ENCODE results near the gene COA8. TPM values are rescaled to one million over a fixed set of nuclear protein-coding genes. Genes with fewer than 3 reads are reported as not detected.

COA8 gene
- total and polyA plus RNA-seq, 9 of the 15 experiments (the other 6 are each of a cell fraction or from before 2014, with no cell fraction given) = 5.0 to 35.3 (median 25.7) TPM

DNA sequence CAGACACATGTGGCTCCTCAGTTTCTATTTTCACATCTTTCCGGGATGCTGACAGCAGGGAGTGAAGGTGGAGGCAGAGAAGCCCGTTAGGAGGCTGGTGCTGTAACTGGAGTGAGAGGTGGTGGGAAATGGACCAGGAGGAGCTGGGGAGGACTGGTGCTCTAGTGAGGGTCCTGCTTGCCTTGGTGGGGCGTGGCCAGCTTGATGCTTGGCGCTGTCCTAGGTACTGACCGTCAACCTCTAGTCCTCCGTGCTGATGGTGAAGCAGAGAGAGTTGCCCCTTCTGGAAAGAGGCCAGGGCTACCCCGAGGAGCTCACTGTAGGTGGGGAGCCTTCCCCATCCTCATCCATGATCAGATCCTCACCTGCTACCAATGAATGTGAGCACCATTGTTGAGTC, 32.4 kb upstream of the COA8 start (continued):
- TF ChIP-seq, protein P1, sequence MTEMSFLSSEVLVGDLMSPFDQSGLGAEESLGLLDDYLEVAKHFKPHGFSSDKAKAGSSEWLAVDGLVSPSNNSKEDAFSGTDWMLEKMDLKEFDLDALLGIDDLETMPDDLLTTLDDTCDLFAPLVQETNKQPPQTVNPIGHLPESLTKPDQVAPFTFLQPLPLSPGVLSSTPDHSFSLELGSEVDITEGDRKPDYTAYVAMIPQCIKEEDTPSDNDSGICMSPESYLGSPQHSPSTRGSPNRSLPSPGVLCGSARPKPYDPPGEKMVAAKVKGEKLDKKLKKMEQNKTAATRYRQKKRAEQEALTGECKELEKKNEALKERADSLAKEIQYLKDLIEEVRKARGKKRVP (CRISPR knock-in tag; IDR thresholded peaks at IDR 0.05) = no peak
- TF ChIP-seq, protein P2, sequence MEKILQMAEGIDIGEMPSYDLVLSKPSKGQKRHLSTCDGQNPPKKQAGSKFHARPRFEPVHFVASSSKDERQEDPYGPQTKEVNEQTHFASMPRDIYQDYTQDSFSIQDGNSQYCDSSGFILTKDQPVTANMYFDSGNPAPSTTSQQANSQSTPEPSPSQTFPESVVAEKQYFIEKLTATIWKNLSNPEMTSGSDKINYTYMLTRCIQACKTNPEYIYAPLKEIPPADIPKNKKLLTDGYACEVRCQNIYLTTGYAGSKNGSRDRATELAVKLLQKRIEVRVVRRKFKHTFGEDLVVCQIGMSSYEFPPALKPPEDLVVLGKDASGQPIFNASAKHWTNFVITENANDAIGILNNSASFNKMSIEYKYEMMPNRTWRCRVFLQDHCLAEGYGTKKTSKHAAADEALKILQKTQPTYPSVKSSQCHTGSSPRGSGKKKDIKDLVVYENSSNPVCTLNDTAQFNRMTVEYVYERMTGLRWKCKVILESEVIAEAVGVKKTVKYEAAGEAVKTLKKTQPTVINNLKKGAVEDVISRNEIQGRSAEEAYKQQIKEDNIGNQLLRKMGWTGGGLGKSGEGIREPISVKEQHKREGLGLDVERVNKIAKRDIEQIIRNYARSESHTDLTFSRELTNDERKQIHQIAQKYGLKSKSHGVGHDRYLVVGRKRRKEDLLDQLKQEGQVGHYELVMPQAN (IDR thresholded peaks at IDR 0.05; ENCODE audit: borderline replicate concordance) = peak; percentile 60; the same call in 1 of the 2 replicates
- TF ChIP-seq, protein P3, sequence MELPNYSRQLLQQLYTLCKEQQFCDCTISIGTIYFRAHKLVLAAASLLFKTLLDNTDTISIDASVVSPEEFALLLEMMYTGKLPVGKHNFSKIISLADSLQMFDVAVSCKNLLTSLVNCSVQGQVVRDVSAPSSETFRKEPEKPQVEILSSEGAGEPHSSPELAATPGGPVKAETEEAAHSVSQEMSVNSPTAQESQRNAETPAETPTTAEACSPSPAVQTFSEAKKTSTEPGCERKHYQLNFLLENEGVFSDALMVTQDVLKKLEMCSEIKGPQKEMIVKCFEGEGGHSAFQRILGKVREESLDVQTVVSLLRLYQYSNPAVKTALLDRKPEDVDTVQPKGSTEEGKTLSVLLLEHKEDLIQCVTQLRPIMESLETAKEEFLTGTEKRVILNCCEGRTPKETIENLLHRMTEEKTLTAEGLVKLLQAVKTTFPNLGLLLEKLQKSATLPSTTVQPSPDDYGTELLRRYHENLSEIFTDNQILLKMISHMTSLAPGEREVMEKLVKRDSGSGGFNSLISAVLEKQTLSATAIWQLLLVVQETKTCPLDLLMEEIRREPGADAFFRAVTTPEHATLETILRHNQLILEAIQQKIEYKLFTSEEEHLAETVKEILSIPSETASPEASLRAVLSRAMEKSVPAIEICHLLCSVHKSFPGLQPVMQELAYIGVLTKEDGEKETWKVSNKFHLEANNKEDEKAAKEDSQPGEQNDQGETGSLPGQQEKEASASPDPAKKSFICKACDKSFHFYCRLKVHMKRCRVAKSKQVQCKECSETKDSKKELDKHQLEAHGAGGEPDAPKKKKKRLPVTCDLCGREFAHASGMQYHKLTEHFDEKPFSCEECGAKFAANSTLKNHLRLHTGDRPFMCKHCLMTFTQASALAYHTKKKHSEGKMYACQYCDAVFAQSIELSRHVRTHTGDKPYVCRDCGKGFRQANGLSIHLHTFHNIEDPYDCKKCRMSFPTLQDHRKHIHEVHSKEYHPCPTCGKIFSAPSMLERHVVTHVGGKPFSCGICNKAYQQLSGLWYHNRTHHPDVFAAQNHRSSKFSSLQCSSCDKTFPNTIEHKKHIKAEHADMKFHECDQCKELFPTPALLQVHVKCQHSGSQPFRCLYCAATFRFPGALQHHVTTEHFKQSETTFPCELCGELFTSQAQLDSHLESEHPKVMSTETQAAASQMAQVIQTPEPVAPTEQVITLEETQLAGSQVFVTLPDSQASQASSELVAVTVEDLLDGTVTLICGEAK (IDR thresholded peaks at IDR 0.05) = no peak
- TF ChIP-seq, protein P3 (CRISPR knock-in tag; IDR thresholded peaks at IDR 0.05) = no peak; the same call in none of the 2 replicates
- no peak for TF ChIP-seq CAMTA2 (CRISPR knock-in tag; conservative IDR thresholded peaks at IDR 0.05)
- no peak for TF ChIP-seq FOXK1 (CRISPR knock-in tag; IDR thresholded peaks at IDR 0.05; ENCODE audit: borderline replicate concordance)
- no peak for TF ChIP-seq ZNF184 (CRISPR knock-in tag; IDR thresholded peaks at IDR 0.05)
- TF ChIP-seq, protein P4, sequence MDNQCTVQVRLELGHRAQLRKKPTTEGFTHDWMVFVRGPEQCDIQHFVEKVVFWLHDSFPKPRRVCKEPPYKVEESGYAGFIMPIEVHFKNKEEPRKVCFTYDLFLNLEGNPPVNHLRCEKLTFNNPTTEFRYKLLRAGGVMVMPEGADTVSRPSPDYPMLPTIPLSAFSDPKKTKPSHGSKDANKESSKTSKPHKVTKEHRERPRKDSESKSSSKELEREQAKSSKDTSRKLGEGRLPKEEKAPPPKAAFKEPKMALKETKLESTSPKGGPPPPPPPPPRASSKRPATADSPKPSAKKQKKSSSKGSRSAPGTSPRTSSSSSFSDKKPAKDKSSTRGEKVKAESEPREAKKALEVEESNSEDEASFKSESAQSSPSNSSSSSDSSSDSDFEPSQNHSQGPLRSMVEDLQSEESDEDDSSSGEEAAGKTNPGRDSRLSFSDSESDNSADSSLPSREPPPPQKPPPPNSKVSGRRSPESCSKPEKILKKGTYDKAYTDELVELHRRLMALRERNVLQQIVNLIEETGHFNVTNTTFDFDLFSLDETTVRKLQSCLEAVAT (IDR thresholded peaks at IDR 0.05) = no peak
- TF ChIP-seq, protein P5, sequence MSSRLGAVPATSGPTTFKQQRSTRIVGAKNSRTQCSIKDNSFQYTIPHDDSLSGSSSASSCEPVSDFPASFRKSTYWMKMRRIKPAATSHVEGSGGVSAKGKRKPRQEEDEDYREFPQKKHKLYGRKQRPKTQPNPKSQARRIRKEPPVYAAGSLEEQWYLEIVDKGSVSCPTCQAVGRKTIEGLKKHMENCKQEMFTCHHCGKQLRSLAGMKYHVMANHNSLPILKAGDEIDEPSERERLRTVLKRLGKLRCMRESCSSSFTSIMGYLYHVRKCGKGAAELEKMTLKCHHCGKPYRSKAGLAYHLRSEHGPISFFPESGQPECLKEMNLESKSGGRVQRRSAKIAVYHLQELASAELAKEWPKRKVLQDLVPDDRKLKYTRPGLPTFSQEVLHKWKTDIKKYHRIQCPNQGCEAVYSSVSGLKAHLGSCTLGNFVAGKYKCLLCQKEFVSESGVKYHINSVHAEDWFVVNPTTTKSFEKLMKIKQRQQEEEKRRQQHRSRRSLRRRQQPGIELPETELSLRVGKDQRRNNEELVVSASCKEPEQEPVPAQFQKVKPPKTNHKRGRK (tag; IDR thresholded peaks at IDR 0.05) = no peak
- no peak for TF ChIP-seq BCL6 (CRISPR knock-in tag; IDR thresholded peaks at IDR 0.05)
- TF ChIP-seq ZNF717 (CRISPR knock-in tag; IDR thresholded peaks at IDR 0.05) = no peak
- TF ChIP-seq DACH1 (IDR thresholded peaks at IDR 0.05; ENCODE audit: partially characterized antibody) = no peak
- TF ChIP-seq ESRRA (IDR thresholded peaks at IDR 0.05; ENCODE audit: borderline replicate concordance, low read depth) = no peak
- no peak for TF ChIP-seq CHD2 (IDR thresholded peaks at IDR 0.05; ENCODE audit: low read depth, low read length)
- no peak for TF ChIP-seq PHB (CRISPR knock-in tag; IDR thresholded peaks at IDR 0.05)
